NCI-H1930 (cell line): Measurements from ENCODE around the gene LINC01488.

ENCODE experiments used
- DNase-seq, 2 experiments: peaks; one replicate each; lab custom pipeline; 2025; lab: John Stamatoyannopoulos, UW

The LINC01488 gene

DNA sequence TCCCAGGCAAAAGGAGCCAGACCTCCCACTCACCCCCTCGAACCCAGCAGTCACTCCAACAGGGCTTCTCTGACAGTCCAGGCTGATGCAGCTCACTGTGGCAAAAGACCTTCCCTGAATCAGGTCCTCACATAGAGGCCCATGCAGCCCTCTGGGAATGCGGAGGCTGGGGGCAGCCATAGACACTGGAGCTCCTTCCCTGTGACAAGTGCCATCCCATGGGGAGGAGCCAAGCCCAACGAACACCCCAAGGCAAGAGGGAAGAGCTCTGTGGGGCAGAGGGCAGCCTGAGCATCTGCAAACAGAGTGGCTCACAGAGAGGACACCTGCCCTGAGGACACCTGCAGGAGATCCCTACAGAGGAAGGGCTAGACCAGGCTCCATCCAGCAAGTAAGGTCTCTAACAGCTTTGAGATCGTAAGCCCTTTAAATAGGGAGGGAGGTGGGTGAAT is at the start of gene LINC01488:
TSS of gene LINC01488 (plus strand) at position 271 of the 452 bp plus-strand sequence.
- no peak for DNase-seq

DNA sequence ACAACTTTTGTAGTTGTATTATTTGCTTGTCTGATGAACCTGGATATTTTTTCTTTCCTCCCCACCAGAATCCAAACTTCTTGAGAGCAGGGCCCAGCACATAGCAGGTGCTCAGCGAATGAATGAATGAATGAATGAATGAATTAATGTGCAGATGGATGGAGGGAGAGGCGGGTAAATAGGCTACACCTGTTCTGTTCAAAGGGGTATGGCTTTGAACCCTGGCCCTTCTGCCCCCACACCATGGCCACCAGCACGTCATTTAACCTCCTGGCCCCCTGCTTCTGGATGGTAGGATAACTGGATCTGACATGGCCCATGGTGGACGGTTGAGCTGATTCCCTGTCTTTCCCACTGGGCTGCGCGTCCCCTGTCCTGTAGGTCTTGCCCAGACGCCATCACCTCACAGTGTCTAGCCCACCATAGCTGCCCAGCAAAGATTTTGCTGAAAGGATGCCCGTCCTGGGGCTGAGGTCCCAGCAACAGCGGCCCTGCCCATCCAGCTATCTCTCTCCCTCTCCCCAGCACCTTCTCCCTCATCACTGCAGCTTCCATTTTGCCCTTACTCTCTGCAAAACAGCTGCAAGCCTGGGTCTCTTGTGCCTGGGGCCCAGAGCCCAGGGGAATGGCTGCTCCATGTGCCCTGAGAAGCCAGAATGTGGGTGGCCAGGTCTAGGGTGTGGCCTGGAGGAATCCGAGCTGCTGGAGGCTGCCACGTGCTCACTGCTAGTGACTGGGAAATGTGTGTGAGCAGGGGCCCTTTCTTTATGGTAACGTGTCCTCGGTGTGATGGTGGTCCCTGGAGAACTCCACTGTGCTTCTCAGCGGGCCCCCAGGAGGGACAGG is 49.3 kb upstream of the LINC01488 start:
- no peak for DNase-seq

DNA sequence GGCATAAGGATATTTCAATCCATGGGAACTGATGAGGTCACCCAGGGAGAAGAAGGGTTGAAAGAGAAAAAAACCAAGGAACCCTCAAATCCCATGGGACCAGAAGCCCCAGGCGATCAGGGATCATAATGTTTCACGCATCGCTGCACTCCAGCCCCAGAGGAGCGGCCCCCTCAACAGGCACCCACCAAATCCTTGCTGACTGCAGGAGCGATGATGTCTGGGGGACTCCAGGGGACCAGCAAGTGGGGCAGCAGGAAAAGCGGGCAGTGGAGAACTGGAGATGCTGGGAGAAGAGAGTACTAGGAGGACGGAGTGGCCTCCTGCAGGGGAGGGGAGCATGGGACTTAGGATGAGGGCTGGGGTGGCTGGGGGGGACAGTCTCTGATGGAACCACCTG is 47.7 kb upstream of the LINC01488 start:
- no peak for DNase-seq

DNA sequence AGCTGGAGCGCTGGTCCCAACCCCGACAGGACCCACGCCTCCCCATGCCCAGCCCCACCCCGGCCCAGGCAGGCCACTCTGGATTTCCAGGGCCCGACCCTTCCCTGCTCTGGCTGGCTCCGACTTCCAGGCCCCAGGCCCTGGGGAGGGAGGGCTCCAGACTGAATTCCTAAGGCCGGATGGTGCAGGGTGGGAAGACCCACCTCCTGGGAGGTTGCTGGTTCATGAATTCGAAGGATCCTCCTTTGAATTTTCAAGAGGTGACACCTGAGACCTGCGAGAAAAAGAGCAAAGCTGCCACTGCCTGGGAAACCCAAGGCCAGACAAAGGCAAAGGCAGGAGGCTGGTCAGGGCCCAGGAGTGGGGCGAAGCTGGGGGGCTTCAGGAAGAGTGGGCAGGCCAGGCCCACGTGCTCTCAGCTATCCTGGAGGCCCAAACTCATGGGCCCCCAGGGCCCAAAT is 47.0 kb upstream of the LINC01488 start:
- no peak for DNase-seq

DNA sequence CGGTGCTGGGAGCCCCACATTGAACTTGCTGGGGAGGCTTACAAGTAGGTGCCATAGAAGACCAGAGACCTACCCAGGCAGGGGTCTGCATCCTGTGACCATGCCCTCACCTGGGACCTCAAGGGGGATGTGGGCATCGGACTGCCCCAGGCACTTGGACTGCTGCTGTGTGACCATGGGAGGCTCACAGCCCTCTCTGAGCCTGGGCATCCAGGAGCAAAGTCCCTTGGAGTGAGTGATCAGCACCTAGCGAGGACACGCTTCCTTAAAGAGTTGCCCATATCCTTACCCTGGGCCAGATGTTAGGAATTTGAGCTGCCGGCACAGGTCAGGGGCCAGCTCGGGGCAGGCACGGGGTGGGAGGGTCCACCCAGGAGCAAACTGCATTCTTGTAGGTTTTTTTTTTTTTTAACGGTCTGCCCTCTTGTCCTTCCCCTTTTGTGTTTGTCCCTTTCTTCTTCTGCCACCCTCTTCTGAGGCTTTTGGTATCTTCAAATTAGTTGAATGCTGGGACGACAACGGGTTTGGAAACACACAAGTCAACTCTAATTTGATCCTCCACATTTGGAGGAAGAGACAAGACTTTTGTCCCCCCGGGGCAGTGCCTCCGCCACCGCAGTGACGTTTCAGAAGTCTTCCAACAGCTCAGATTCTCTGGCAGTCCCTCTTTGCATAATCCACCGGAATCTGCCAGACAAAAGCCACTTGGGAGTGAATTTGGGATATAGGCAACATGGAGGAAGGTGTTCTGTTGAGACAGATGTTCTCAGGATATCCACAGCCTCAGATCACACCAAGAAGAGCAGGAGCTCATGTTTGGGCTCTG is 46.1 kb upstream of the LINC01488 start:
- no peak for DNase-seq

DNA sequence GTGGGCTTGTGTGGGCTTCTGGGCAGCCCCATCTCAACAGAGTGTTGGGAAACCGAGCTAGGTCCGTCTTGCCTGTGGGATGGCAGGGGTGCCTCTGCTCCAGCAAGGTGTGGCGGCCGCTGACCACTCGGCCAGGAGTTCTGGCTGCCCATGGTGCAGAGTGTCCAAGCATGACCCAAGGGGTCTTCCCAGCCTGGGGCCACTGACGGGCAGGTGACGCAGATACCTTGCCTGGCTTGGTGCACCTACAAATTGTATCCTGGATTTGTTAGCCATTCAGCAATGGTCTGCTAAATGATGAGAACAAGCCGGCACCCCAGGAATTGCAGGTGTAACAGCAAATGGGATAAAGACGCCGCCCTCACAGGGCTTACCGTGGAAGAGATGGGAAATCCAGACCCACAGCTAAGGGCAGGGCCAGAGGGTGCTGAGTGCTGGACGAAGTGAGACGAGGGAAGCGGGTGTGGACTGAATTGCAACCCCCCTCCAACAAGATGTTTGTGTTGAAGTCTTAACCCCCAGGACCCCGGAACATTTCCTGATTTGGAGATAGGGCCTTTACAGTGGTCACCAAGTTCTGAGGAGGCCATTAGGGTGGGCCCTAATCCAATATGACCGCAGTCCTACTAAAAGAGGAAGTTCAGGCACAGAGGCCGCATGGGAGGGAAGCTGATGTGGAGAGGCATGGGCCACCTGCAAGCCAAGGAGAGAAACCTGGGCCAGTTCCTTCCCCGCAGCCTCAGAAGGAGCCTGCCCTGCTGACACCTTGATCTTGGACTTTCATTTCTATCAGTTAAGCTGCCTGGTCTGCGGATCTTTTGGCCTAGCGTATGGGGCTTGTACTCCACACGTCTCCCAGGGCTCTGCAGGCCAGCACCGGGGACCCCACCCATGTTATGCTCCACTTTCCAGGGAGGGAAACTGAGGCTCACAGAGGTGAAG is 45.2 kb upstream of the LINC01488 start:
- DNase-seq, result no peak

DNA sequence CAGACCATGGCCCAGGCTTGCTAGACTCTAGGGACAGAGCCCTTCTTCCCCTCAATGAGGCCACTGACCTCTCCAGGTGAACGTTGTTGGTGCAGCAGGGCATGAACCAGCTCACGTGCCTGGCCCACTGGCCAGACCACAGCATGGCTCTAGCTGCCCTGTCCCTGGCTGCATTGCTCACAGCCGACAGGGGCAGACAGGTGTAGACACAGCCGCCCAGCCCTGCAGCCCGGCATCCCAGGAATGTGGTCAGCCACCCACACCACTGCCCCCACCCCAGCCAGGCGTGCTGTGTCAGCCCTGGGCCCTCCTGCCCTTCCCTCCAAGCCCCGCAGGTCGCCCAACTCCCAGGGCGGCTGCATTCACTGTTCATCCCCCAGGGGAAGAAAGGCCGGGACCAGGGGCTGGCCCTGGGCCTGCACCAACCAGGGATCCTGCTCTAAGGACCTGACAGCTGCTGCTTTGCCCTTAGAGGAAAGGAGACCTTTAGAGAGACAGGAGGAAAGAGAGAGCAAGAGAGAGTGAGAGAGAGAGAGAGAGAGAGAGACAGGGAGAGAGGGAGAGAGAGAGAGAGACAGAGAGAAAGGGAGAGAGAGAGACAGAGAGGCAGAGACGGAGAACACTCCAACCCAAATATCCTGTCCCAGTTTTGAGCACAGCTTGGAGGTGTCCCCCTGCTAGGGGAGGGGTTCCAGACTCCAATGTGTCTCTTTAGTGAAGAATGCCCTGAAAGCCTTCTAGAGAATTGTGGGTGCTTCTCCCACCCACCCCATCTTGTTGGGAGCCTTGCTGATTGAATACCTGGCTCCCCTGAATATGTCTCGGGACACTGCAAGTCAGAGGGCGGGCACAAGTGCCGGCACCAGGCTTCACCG is 44.2 kb upstream of the LINC01488 start:
- no peak for DNase-seq

DNA sequence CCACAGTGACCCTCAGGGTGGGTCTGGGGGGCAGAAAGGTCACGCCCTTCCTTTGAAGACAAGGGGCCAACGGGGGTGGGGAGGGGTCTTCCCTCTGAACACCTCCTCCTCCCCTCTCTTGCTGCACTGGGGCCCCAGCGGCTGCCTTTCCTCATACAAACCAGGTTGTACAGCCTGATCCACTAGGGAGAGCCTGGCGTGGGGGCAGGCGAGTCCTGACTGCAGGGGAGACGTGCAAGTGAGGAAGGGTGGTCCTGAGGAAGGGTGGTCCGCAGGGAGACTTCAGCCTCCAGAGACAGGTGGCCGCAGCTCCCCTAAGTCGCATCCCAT is 43.6 kb upstream of the LINC01488 start:
- no peak for DNase-seq

DNA sequence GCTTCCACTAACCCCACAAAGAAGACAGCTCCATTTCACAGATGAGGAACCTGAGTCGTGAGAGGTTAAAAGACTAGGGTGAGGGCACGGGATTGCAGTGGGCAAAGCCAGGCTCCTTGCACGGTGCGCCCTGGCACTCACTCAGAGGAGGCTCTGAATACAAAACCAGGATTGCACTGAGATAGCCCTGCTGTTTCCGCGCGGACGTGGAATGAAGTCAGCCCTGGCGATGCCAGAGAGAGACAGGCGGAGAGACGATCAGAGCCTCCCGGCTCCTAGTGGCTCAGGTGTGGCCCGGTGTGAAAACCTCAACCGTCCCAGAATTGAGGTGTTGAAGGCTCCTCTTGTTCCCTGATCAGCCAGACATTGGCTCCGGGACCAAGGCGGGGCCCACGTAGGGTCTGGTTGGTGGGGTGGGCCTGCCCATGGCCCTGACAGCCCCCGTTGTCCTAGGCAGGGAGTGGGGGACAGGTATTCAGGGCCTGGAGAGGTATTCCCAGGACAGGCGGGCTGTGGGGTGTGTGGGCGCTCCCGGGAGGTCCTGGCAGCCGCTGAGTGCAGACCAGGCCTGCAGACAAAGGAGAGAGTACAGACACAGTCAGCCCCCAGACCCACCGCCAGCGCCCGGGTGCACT is 43.1 kb upstream of the LINC01488 start:
- DNase-seq, result no peak

DNA sequence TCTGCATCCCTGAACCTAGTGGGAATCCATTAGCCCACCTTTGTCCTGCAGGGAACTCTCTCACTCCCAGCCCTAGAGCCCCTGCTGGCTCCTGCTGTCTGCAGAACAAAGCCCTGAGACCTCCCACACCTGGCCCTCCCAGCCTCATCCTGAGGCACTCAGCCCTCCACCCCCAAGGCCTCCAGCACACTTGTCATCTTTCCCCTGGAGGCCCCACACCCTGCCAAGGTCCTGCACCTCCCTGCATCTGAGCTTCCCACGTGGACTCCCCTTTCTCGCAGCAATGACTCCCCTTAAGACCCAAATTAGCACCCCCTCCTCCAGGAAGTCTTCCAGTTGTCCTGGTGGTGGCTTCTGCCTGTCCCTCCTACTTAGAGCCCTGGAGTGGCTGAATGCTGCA is 42.3 kb upstream of the LINC01488 start:
- DNase-seq, result no peak

DNA sequence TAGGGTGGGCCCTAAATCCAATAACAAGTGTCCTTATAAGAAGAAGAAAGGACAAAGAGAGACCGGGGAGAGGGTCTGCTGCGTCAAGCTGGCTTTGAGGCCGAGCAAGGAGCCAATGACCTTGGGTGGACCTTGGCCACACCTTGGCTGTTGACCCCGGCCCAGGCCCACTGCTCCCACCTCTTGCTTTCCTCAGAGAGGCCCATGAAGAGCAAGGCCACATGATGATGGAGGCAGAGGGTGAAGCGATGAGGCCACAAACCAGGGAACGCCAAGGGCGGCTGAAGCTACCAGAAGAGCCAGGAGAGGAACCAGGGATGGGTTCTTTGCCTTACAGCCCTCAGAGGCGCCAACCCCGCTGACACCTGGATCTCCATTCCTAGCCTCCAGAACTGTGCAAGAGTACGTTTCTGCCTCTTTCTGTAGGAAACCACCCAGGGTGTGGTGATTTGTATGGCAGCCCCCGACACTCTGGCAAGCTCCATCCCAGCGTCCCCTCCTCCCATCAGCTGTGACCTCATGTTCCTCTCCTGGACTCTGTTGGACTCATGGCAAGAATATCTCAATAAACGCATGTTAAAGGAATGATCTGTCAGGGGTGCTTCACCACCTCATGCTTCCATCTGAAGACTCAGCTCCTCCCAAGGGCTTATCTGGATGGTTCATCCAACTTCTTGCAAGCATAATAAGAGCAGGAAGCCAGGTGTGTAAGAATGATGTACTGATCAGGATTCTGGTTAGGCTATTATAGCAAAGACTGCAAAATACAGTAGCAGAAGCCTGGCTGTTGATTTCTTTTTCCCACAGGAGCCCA is 41.6 kb upstream of the LINC01488 start:
- DNase-seq, result no peak

DNA sequence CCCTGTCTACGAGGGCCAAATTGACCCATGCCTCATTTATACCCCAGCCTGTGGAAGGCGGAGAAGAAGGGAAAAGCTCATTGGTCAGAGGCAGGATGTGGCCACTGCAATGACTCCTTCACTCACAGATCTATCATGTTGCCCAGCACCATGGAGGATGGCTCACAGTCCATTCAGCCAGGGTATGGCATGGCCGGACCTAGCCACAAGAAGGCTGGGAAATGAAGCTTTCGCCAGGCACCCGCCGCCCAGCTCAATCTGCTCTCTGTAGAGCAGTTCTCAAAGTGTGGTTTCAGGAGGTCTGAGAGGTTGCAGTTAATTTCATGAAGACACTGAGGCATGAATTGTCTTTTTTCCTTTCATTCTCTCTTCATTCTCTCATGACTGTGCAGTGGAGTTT is 40.6 kb upstream of the LINC01488 start:
- no peak for DNase-seq

DNA sequence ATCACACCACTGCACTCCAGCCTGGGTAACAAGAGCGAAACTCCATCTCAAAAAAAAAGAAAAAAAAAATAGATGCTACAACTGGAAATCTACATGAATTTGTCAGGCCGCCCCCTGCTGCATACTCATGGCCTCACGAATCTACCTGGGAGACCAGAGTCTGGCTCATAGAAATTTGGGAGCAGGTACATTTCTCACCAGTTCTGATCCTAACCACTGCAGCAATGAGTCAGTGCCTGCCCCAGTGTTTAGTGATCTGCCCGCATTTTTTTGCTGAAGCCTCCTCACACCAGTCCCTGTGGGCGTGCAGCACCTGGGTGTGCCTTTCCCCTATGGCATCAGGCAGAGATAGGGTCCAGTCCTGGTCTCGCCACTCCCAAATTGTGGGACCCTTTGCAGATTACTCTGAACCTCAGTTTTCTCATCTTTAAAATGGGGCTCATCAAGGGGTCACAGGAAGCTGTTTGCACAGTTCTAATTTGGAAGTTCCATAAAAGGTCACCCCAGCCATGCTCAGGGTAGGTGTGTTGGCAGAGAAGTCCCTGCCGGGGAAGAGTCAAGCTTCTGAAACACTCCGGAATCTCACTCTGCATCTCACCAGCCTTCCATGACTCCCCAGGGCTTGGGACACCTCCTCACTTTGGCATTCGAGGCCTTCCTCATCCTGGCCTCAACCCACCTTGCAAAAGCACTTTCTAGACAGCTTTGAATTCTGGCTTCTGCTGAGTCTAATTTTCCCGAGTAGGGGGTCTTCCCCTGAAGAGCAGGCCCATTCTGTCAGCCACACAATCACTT is 39.3 kb upstream of the LINC01488 start:
- no peak for DNase-seq

DNA sequence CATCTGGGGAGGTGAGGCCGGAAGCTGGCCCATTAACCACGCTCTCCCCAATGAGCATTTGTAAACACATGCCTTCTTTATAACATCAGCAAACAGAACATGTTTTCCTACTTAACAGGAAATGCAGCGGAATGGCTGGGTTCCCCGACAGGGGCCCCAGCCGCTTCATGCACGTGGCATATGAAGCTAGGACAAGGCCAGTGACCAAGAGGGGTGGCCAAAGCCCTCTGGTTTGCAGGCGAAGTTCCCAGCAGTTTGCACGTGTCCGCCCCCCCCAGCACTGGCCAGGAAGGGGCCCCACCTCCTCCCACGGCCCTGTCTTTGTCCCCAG is 38.7 kb upstream of the LINC01488 start:
- no peak for DNase-seq

DNA sequence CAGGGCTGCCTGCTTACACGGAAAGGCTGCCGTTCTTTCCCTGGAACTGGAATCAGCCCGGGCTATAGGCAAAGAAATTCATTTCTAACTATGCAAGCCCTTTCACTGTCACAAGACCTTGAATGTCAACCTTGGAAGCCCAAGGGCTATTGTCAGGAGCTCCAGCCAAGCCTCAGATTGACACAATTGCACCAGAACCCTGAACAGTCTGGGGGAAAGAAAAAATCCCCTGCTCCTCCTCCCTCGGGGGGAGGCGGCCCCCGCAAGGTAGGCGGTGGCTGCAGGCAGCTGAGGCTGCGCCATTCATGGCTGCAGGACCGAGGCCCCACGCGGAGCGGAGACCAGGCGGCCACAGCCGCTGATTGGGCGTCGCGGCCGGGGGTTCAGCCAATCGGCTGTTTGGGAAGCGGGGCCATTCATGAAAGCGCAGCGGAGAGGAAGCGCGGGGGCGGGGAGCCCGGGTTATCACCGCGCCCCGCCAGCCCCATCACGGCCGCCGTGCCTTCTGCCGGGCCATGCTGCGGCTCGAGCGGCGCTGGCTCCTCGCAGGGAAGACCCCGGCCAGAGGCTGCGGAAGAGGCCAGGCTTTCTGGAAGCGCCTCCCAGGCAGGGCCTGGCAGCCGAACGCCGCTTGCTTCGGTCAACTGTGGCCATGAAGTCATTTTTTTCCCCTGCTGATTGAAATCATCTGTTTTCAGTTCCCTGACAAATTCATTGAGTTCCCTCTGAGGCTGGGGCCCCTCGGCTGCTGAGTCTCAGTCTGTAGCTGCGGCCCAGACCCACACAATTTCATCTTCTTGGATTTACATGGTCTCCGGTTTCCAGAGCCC is 38.1 kb upstream of the LINC01488 start:
- DNase-seq, result peak; percentile 50 to 63

DNA sequence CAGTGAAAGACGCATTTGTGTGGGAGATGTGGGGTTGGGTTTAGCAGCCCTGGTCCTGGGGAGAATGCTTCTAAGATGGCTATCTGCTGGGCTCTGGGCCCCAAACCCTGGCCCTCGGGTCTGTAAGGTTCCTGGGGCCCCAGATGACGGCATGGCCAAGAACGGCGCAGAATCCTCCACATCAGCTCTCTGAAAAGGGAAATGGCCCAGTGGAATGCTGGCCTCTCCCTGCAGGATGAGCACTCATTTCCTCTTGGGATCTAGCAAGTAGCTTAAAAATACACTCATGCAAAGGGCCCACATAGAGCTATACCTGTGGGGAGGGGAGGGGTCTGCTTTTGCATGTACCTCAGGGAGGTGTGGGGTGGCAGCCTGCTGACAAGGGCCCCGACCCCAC is 37.5 kb upstream of the LINC01488 start:
- DNase-seq, result no peak

DNA sequence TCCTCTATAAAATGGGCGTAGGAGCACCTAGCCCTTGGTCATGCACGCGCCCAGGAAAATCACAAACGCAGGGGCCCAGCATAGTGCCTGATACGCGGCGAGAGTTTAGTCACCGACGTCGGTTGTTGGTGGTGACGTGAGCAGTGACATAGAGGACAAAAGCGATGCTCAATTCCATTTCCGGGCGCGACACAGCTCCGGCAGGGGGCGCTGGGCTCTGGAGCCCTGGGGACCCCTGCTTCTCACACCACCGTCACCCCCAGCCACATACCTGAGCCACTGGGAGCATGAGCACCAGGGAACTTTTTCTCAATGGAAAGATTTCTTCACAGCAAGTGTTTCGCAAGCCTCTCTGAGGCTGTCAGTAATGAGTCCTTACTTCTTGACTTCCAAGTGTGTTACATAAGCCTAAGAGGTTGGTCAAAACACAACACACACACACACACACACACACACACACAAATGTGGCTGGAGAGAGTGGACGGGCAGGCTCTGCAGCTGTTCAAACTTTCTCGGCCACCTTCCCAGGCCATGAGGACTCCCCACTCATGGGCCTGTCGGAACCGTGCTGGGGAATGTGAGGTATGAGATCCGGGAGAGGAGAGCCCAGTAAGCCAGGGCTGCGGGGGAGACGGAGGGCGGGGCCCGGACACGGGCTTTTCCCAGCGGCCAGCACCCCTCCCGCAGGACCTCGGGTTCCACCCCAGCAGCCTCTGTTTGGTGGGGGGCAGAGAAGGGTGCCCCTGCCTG is 36.9 kb upstream of the LINC01488 start:
- no peak for DNase-seq
